Nephron progenitor cell (in vitro differentiated cells): ENCODE measurements around the gene EPS15.

Experiments used
- DNase-seq: peaks from one replicate; pipeline ENCODE4 v3.0.0; 2021
- H3K27ac Mint-ChIP-seq: 2 replicates; pipeline ENCODE4 v1.8.0; 2021; ENCODE audit warnings: mild to moderate bottlenecking, moderate library complexity, mixed read lengths
- H3K27me3 Mint-ChIP-seq: 2 replicates; pipeline ENCODE4 v1.8.0; 2021; ENCODE audit warnings: mild to moderate bottlenecking, low read depth, mixed read lengths; ENCODE audit not compliant: poor library complexity
- H3K36me3 Mint-ChIP-seq: 2 replicates; pipeline ENCODE4 v1.8.0; 2021; ENCODE audit warnings: low read depth, mixed read lengths
- H3K4me1 Mint-ChIP-seq: 2 replicates; pipeline ENCODE4 v1.8.0; 2021; ENCODE audit warnings: mixed read lengths
- H3K4me3 Mint-ChIP-seq: 2 replicates; pipeline ENCODE4 v1.8.0; 2021; ENCODE audit warnings: mild to moderate bottlenecking, moderate library complexity, mixed read lengths
- H3K9me3 Mint-ChIP-seq: 2 replicates; pipeline ENCODE4 v1.8.0; 2021; ENCODE audit warnings: mild to moderate bottlenecking, moderate library complexity, mixed read lengths
- TF ChIP-seq, protein P1 (sequence below): fragments of 200-600 bp; sonication (generic); IDR thresholded peaks from 2 replicates; pipeline ENCODE4 v1.5.0; 2021; ENCODE audit warnings: antibody characterized with exemption

Gene EPS15

DNA sequence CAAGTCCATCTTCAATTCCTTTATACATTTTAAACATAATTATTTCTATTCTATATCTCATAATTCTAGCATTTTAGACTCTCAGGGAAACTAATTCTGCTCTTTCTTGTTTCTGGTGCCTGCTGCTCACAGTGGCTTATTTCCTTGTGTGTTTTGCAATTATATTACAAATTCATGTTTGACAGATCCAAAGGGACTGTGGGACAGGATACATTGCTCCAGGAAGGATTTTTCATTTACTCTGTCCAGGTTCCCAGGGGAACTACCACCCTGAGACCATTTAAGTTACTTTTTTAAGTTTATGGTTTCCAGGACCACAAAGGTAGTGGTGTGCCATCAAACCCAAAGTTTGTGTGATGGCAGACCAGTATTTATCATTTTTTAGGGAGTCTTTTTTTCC is 195.3 kb downstream of the EPS15 start:
- Mint-ChIP-seq H3K36me3 (no peaks in the 10 kb centered on the region), H3K4me1 (peaks cover 38% of the 10 kb centered on the region), H3K4me3 (no peak overlapping the region), H3K27ac (no peak overlapping the region), H3K9me3 (no peaks in the 10 kb centered on the region), H3K27me3 (peaks cover 5% of the 10 kb centered on the region)
- DNase-seq, result no peak
- TF ChIP-seq, protein P1, sequence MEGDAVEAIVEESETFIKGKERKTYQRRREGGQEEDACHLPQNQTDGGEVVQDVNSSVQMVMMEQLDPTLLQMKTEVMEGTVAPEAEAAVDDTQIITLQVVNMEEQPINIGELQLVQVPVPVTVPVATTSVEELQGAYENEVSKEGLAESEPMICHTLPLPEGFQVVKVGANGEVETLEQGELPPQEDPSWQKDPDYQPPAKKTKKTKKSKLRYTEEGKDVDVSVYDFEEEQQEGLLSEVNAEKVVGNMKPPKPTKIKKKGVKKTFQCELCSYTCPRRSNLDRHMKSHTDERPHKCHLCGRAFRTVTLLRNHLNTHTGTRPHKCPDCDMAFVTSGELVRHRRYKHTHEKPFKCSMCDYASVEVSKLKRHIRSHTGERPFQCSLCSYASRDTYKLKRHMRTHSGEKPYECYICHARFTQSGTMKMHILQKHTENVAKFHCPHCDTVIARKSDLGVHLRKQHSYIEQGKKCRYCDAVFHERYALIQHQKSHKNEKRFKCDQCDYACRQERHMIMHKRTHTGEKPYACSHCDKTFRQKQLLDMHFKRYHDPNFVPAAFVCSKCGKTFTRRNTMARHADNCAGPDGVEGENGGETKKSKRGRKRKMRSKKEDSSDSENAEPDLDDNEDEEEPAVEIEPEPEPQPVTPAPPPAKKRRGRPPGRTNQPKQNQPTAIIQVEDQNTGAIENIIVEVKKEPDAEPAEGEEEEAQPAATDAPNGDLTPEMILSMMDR, result no peak

- TF ChIP-seq, protein P1, result no peak
- peaks cover 5% of the 10 kb centered on the region for H3K27me3 Mint-ChIP-seq
- peaks cover 38% of the 10 kb centered on the region for H3K4me1 Mint-ChIP-seq
- no peaks in the 10 kb centered on the region for H3K9me3 Mint-ChIP-seq
- no peak overlapping the region for H3K4me3 Mint-ChIP-seq
- DNase-seq, result no peak
- H3K27ac Mint-ChIP-seq, result no peak overlapping the region
- H3K36me3 Mint-ChIP-seq, result no peaks in the 10 kb centered on the region
These were observed 196.5 kb downstream of the EPS15 start for GRCh38 chr1:51322417-51323101.

GRCh38 chr1:51321924-51322280 is 197.2 kb downstream of the EPS15 start:
- Mint-ChIP-seq H3K36me3 (no peaks in the 10 kb centered on the region), H3K9me3 (no peaks in the 10 kb centered on the region), H3K4me3 (no peak overlapping the region), H3K27me3 (peaks cover 5% of the 10 kb centered on the region), H3K4me1 (peaks cover 36% of the 10 kb centered on the region), H3K27ac (no peak overlapping the region)
- DNase-seq, result no peak
- TF ChIP-seq, protein P1, result no peak

DNA sequence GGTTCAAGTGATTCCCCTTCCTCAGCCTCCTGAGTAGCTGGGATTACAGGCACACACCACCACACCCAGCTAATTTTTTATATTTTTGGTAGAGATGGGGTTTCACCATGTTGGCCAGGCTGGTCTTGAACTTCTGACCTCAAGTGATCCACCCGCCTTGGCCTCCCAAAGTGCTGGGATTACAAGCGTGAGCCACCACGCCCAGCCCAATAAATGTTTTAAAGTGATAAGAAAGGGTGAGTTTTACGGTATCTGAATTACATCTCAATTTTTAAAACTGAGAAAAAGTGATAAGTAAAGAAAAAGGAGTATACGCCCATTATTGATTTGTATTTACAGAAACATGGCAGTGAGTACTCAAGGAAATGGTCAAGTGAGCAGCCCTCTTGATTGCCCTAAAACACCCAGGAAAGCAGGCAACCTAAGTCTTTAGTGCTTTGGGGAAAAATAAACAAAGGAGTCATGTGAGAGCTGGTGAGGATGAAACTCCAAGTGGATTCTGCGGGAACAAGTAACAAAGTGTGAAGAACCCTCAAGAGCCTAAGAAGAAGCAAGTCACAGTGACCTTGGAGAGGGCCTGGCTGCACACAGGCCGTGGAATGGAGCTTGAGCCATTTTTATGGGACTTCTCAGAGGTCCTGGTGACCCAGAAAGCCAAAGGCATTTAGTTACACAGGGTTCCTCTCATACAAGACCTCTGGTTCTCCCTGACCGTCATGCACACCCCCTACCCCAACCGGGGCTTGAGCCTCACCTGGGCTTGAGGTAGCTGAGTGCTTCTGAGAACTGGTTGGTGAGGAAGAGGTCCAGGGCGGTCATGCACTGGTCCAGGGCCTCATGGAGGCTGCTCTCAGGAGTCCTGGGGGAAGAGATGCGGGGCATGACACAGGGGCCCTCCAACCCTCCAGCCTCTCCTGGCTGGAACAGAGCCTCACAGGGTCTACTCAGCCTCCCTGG is 197.8 kb downstream of the EPS15 start:
- Mint-ChIP-seq H3K4me3 (no peak overlapping the region), H3K27me3 (peaks cover 5% of the 10 kb centered on the region), H3K9me3 (no peaks in the 10 kb centered on the region), H3K4me1 (peaks cover 35% of the 10 kb centered on the region), H3K36me3 (no peaks in the 10 kb centered on the region), H3K27ac (no peak overlapping the region)
- DNase-seq, result no peak
- TF ChIP-seq, protein P1, result no peak

- TF ChIP-seq, protein P1, result no peak
- Mint-ChIP-seq H3K36me3 (no peaks in the 10 kb centered on the region), H3K9me3 (no peaks in the 10 kb centered on the region), H3K4me1 (peaks cover 19% of the 10 kb centered on the region), H3K27ac (no peak overlapping the region), H3K27me3 (peaks cover 9% of the 10 kb centered on the region), H3K4me3 (no peak overlapping the region)
- no peak for DNase-seq
These were observed 201.3 kb downstream of the EPS15 start for GRCh38 chr1:51317798-51318197.
